ENCODE data around the gene TYK2.
A peak's percentile ranks its signal among the peaks of the same experiment; 100 is the strongest.

Gene TYK2

DNA sequence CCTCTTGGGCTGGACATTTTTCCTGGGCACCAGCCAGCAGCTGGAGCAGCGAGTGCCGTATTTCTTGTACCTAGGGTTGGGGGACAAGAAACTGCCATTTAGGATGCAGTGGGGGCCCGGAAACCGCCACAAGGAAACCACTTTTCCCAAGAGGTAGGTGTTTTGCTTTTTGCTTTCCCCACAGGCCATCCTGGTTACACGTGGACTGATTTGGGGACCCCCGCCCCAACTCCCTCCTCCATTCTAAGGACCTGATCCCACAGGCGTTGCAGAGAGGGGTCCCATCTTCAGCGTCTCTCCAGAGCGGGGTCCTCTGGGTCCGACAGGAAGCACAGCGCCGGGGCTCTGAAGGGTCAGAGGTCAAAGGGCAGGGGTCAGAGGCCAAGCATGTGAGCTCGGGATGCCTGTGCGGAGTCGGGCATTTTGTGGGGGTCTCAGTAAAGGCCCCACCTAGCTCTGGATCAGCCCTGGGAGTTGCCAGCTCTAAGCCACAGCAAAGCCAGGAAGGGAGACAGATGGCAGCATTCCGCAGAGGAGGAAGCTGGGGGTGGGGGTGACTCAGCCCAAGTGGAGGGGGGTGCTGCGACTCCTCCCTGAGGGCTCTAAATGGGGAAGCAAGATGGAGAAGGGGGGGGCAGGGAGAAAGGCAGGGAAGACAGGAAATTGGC lies 75.1 kb downstream of the TYK2 start:
- peak; percentile 63 for DNase-seq
